ENCODE data around the gene AXIN1.

- TF ChIP-seq CTCF (IDR thresholded peaks at IDR 0.05), result no peak
- no peak for TF ChIP-seq POLR2AphosphoS5 (IDR thresholded peaks at IDR 0.05)
Measured at GRCh38 chr16:363766-364490, 11.4 kb upstream of the AXIN1 start.
